Nephron progenitor cell (in vitro differentiated cells): ENCODE measurements around the gene WDR72.

Experiments
- DNase-seq: peaks from one replicate; pipeline ENCODE4 v3.0.0; 2021
- H3K27ac Mint-ChIP-seq: 2 replicates; pipeline ENCODE4 v1.8.0; 2021; ENCODE audit warnings: mild to moderate bottlenecking, moderate library complexity, mixed read lengths
- H3K27me3 Mint-ChIP-seq: 2 replicates; pipeline ENCODE4 v1.8.0; 2021; ENCODE audit warnings: mild to moderate bottlenecking, low read depth, mixed read lengths; ENCODE audit not compliant: poor library complexity
- H3K36me3 Mint-ChIP-seq: 2 replicates; pipeline ENCODE4 v1.8.0; 2021; ENCODE audit warnings: low read depth, mixed read lengths
- H3K4me1 Mint-ChIP-seq: 2 replicates; pipeline ENCODE4 v1.8.0; 2021; ENCODE audit warnings: mixed read lengths
- H3K4me3 Mint-ChIP-seq: 2 replicates; pipeline ENCODE4 v1.8.0; 2021; ENCODE audit warnings: mild to moderate bottlenecking, moderate library complexity, mixed read lengths
- H3K9me3 Mint-ChIP-seq: 2 replicates; pipeline ENCODE4 v1.8.0; 2021; ENCODE audit warnings: mild to moderate bottlenecking, moderate library complexity, mixed read lengths
- TF ChIP-seq, protein P1 (sequence below): fragments of 200-600 bp; sonication (generic); IDR thresholded peaks from 2 replicates; pipeline ENCODE4 v1.5.0; 2021; ENCODE audit warnings: antibody characterized with exemption

The WDR72 gene

GRCh38 chr15:53671545-53671944 is 87.9 kb downstream of the WDR72 start:
- Mint-ChIP-seq H3K27me3 (peaks cover 12% of the 10 kb centered on the region), H3K9me3 (no peaks in the 10 kb centered on the region), H3K4me1 (peaks cover 12% of the 10 kb centered on the region), H3K27ac (no peak overlapping the region), H3K36me3 (no peaks in the 10 kb centered on the region), H3K4me3 (no peak overlapping the region)
- peak; percentile 14 for DNase-seq
- TF ChIP-seq, protein P1, sequence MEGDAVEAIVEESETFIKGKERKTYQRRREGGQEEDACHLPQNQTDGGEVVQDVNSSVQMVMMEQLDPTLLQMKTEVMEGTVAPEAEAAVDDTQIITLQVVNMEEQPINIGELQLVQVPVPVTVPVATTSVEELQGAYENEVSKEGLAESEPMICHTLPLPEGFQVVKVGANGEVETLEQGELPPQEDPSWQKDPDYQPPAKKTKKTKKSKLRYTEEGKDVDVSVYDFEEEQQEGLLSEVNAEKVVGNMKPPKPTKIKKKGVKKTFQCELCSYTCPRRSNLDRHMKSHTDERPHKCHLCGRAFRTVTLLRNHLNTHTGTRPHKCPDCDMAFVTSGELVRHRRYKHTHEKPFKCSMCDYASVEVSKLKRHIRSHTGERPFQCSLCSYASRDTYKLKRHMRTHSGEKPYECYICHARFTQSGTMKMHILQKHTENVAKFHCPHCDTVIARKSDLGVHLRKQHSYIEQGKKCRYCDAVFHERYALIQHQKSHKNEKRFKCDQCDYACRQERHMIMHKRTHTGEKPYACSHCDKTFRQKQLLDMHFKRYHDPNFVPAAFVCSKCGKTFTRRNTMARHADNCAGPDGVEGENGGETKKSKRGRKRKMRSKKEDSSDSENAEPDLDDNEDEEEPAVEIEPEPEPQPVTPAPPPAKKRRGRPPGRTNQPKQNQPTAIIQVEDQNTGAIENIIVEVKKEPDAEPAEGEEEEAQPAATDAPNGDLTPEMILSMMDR, result no peak

GRCh38 chr15:53670701-53671100 is 88.8 kb downstream of the WDR72 start:
- H3K36me3 Mint-ChIP-seq, result no peaks in the 10 kb centered on the region
- H3K9me3 Mint-ChIP-seq, result no peaks in the 10 kb centered on the region
- no peak overlapping the region for H3K27ac Mint-ChIP-seq
- peaks cover 9% of the 10 kb centered on the region for H3K27me3 Mint-ChIP-seq
- no peak for DNase-seq
- peaks cover 12% of the 10 kb centered on the region for H3K4me1 Mint-ChIP-seq
- TF ChIP-seq, protein P1, result no peak
- H3K4me3 Mint-ChIP-seq, result no peak overlapping the region

GRCh38 chr15:53665930-53666329 is 93.5 kb downstream of the WDR72 start:
- H3K27ac Mint-ChIP-seq, result no peak overlapping the region
- TF ChIP-seq, protein P1, result no peak
- DNase-seq, result no peak

DNA sequence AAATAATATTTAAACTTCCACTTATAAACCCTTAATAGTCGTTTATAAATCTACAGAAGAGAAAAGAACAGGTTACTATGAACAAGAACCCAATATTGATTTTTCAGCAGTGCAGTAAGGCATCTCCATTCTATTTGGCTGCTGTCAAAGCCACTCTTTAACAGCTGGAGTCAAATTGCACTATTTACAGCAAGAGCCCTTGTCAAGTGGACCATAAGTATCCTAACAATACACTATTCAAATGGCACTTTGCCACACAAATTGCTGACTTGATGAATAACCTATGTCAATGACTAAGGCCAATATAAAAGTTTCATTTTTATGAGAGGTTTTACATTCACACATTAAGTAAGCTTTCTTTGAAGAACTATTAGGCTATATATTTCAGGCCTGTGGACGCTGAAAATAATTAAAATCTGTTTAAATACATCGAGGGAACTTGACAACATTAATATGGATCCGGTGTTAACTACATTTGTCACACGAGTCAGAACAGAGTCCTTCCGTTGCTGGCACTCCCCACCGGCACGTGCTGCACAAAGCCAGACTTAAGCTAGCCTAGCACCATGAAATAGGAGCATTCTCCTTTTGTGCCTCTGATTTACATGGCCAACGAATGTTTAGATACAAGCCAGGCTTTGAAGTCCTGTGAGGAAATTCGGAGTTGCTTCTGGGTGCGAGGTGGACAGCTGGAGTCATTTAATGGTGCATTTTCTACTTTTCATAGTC is 100.5 kb downstream of the WDR72 start:
- peak overlapping the region; percentile 28 for H3K4me3 Mint-ChIP-seq
- no peaks in the 10 kb centered on the region for H3K9me3 Mint-ChIP-seq
- TF ChIP-seq, protein P1, result no peak
- H3K4me1 Mint-ChIP-seq, result peaks cover 20% of the 10 kb centered on the region
- H3K36me3 Mint-ChIP-seq, result no peaks in the 10 kb centered on the region
- no peak overlapping the region for H3K27ac Mint-ChIP-seq
- peaks cover 11% of the 10 kb centered on the region for H3K27me3 Mint-ChIP-seq
- peak; percentile 10 for DNase-seq

More at GRCh38 chr15:53665930-53666329, 93.5 kb downstream of the WDR72 start:
- Mint-ChIP-seq H3K36me3 (no peaks in the 10 kb centered on the region), H3K4me3 (no peak overlapping the region), H3K27me3 (peaks cover 15% of the 10 kb centered on the region), H3K4me1 (peaks cover 1% of the 10 kb centered on the region), H3K9me3 (no peaks in the 10 kb centered on the region)

DNA sequence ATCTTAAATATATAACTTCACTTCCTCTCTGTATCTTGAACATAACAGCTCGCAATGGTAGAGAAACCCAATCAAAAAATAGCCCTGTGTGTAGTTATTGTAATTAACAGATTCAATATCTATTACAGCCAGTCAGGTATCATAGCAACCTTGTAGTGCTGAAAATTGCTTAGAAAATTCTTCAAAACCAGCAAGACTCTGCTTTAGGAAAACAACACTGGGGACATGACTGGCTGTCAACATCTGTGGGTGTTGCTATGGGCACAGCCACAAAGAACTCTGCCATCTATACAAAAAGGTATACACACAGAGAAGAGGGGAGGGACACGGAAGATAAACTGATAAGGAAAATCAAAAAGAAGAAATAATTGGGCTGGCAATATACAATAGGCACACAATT is 101.2 kb downstream of the WDR72 start:
- H3K9me3 Mint-ChIP-seq, result no peaks in the 10 kb centered on the region
- peaks cover 20% of the 10 kb centered on the region for H3K4me1 Mint-ChIP-seq
- H3K27me3 Mint-ChIP-seq, result peaks cover 8% of the 10 kb centered on the region
- TF ChIP-seq, protein P1, result no peak
- peak overlapping the region; percentile 26 for H3K27ac Mint-ChIP-seq
- DNase-seq, result no peak
- no peaks in the 10 kb centered on the region for H3K36me3 Mint-ChIP-seq
- H3K4me3 Mint-ChIP-seq, result peak overlapping the region; percentile 27

- TF ChIP-seq, protein P1, result no peak
- H3K36me3 Mint-ChIP-seq, result no peaks in the 10 kb centered on the region
Observed at GRCh38 chr15:53648934-53649333, 110.5 kb downstream of the WDR72 start.

More at GRCh38 chr15:53648934-53649333, 110.5 kb downstream of the WDR72 start:
- Mint-ChIP-seq H3K27ac (no peak overlapping the region), H3K27me3 (peaks cover 13% of the 10 kb centered on the region), H3K4me1 (no peaks in the 10 kb centered on the region), H3K4me3 (no peak overlapping the region), H3K9me3 (no peaks in the 10 kb centered on the region)
- DNase-seq, result no peak
